Adrenal gland (tissue), 5 donors: ENCODE data around the gene PCDHB16.

Experiments
- POLR2A ChIP-seq, 2 donors: fragments of 450-650 bp; IDR thresholded peaks; one replicate each; pipeline ENCODE4 v1.6.1; 2017; ENCODE audit warnings: antibody characterized with exemption in 2 of 2, mild to moderate bottlenecking in 2 of 2, moderate library complexity in 1 of 2
- TF ChIP-seq, protein P1 (sequence below), 6 experiments: fragments of 450-650 bp in 4 of 6; fragments of 200-600 bp in 2 of 6; sonication (generic) in 1 of 6; IDR thresholded peaks; 1 replicate in 5 of 6; 2 replicates in 1 of 6; pipeline versions ENCODE4 v1.5.1 to v1.8.0; 2016 to 2021; ENCODE audit warnings: antibody characterized with exemption in 6 of 6, mild to moderate bottlenecking in 2 of 6, moderate library complexity in 1 of 6
- donor health status: DM: no; HTN: no; CAD: no.

DNA sequence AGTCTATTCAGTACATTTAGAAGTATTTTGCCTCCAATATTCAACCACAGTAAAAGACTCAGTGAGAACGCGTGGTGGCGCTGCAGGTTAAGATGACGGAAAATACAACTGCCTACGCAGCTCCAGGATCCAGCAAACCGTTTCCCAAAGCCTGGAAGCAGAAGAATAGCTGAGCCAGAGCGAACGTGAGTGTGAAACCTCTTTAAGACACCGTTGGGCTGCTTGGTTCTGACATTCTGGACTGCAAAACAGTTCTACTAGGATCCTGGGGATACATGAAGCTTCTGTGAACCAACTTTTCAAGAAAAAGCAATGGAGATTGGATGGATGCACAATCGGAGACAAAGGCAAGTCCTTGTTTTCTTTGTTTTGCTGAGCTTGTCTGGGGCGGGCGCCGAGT is at the start of gene PCDHB16:
- TF ChIP-seq, protein P1, sequence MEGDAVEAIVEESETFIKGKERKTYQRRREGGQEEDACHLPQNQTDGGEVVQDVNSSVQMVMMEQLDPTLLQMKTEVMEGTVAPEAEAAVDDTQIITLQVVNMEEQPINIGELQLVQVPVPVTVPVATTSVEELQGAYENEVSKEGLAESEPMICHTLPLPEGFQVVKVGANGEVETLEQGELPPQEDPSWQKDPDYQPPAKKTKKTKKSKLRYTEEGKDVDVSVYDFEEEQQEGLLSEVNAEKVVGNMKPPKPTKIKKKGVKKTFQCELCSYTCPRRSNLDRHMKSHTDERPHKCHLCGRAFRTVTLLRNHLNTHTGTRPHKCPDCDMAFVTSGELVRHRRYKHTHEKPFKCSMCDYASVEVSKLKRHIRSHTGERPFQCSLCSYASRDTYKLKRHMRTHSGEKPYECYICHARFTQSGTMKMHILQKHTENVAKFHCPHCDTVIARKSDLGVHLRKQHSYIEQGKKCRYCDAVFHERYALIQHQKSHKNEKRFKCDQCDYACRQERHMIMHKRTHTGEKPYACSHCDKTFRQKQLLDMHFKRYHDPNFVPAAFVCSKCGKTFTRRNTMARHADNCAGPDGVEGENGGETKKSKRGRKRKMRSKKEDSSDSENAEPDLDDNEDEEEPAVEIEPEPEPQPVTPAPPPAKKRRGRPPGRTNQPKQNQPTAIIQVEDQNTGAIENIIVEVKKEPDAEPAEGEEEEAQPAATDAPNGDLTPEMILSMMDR (IDR thresholded peaks at IDR 0.05), result peak in 2 of 6 experiments; percentile 16 to 32
- no peak for TF ChIP-seq POLR2A (IDR thresholded peaks at IDR 0.05)
